GM23338 (cell line): ENCODE measurements around the gene SPAG16. TPM values are rescaled to one million over a fixed set of nuclear protein-coding genes. Genes with fewer than 3 reads are reported as not detected.
A peak's percentile ranks its signal among the peaks of the same experiment; 100 is the strongest.

ENCODE experiments used
- ATAC-seq: fragments of 200-7000 bp; cut with Tn5 transposase; 3 replicates; pipeline ENCODE4 v1.9.1; 2020
- DNase-seq: peaks from one replicate; pipeline ENCODE4 v3.0.0-alpha.2; 2015; ENCODE audit warnings: low spot score
- H2AFZ ChIP-seq: fragments of 200-600 bp; sonication (generic); 2 replicates; pipeline ENCODE4 v1.8.0; 2016; ENCODE audit warnings: antibody characterized with exemption, mild to moderate bottlenecking, moderate library complexity
- H3F3A ChIP-seq: fragments of 200-600 bp; sonication (generic); replicated peaks from 2 replicates; pipeline ENCODE4 v1.8.0; 2017; ENCODE audit warnings: antibody characterized with exemption, mixed run types, low read depth
- H3K27ac ChIP-seq: fragments of 200-600 bp; sonication (generic); 2 replicates; pipeline ENCODE4 v1.6.1; 2016; ENCODE audit warnings: low read depth
- H3K27me3 ChIP-seq: fragments of 200-600 bp; sonication (generic); 2 replicates; pipeline ENCODE4 v1.8.0; 2016; ENCODE audit warnings: mild to moderate bottlenecking, mixed run types, moderate library complexity; ENCODE audit not compliant: insufficient read depth
- H3K36me3 ChIP-seq: fragments of 200-600 bp; sonication (generic); 2 replicates; pipeline ENCODE4 v1.8.0; 2016; ENCODE audit warnings: mild to moderate bottlenecking; ENCODE audit not compliant: insufficient read depth
- H3K4me1 ChIP-seq: fragments of 200-600 bp; sonication (generic); 2 replicates; pipeline ENCODE4 v1.8.0; 2016; ENCODE audit warnings: mild to moderate bottlenecking, moderate library complexity; ENCODE audit not compliant: insufficient read depth
- H3K4me2 ChIP-seq: fragments of 200-600 bp; sonication (generic); 2 replicates; pipeline ENCODE4 v1.7.1; 2017; ENCODE audit warnings: mixed run types
- H3K4me3 ChIP-seq: fragments of 200-600 bp; sonication (generic); 2 replicates; pipeline ENCODE4 v1.6.1; 2016; ENCODE audit warnings: mixed run types
- H3K79me2 ChIP-seq: fragments of 200-600 bp; sonication (generic); replicated peaks from 2 replicates; pipeline ENCODE4 v1.8.0; 2017; ENCODE audit warnings: mild to moderate bottlenecking; ENCODE audit not compliant: insufficient read depth
- H3K9me2 ChIP-seq: fragments of 200-600 bp; sonication (generic); 2 replicates; pipeline ENCODE4 v1.8.0; 2017; ENCODE audit not compliant: insufficient read depth
- H4K20me1 ChIP-seq: fragments of 200-600 bp; sonication (generic); replicated peaks from 2 replicates; pipeline ENCODE4 v1.8.0; 2017; ENCODE audit warnings: mild to moderate bottlenecking; ENCODE audit not compliant: insufficient read depth
- H3K27ac Mint-ChIP-seq: 2 replicates; pipeline ENCODE4 v1.8.0; 2020; ENCODE audit warnings: inconsistent platforms, mild to moderate bottlenecking, moderate library complexity, mixed read lengths
- H3K27me3 Mint-ChIP-seq: 3 replicates; pipeline ENCODE4 v1.8.0; 2022; ENCODE audit warnings: low read depth, mild to moderate bottlenecking, moderate library complexity, mixed read lengths, inconsistent platforms; ENCODE audit not compliant: insufficient read depth, poor library complexity
- H3K36me3 Mint-ChIP-seq: 3 replicates; pipeline ENCODE4 v1.8.0; 2021; ENCODE audit warnings: low read depth, mild to moderate bottlenecking, inconsistent platforms, moderate library complexity, mixed read lengths
- H3K4me1 Mint-ChIP-seq: 3 replicates; pipeline ENCODE4 v1.8.0; 2020; ENCODE audit warnings: mild to moderate bottlenecking, inconsistent platforms, mixed read lengths
- H3K4me3 Mint-ChIP-seq: 3 replicates; pipeline ENCODE4 v1.8.0; 2021; ENCODE audit warnings: moderate library complexity, mild to moderate bottlenecking, inconsistent platforms, mixed read lengths
- H3K9me3 Mint-ChIP-seq: 3 replicates; pipeline ENCODE4 v1.8.0; 2020; ENCODE audit warnings: moderate library complexity, mild to moderate bottlenecking, inconsistent platforms, mixed read lengths
- CREB1 ChIP-seq: fragments of 250-450 bp; sonication (Bioruptor Pico); IDR thresholded peaks from 2 replicates; pipeline ENCODE4 v1.5.0; 2020; ENCODE audit warnings: low read depth, mild to moderate bottlenecking, moderate library complexity
- CTCF ChIP-seq, 2 experiments: fragments of 200-600 bp in 1 of 2; sonication (generic) in 1 of 2; conservative IDR thresholded peaks; 2 replicates each; pipeline versions ENCODE4 v1.5.1 to v1.6.1; 2016 to 2017; ENCODE audit warnings: antibody characterized with exemption in 2 of 2, low read depth in 2 of 2, mild to moderate bottlenecking in 2 of 2, moderate library complexity in 1 of 2
- ETS1 ChIP-seq: IDR thresholded peaks from 2 replicates; pipeline ENCODE4 v1.6.1; 2016; ENCODE audit warnings: antibody characterized with exemption
- EZH2 ChIP-seq: fragments of 200-600 bp; sonication (generic); IDR thresholded peaks from one replicate; pipeline ENCODE4 v1.8.0; 2017; ENCODE audit warnings: antibody characterized with exemption, mild to moderate bottlenecking, low read depth; ENCODE audit not compliant: unreplicated experiment
- EZH2phosphoT487 ChIP-seq: fragments of 200-600 bp; sonication (generic); IDR thresholded peaks from one replicate; pipeline ENCODE4 v1.8.1; 2018; ENCODE audit warnings: antibody characterized with exemption; ENCODE audit not compliant: unreplicated experiment
- NANOG ChIP-seq: IDR thresholded peaks from 2 replicates; pipeline ENCODE4 v1.6.1; 2016; ENCODE audit warnings: antibody characterized with exemption, borderline replicate concordance
- POLR2AphosphoS5 ChIP-seq: IDR thresholded peaks from 2 replicates; pipeline ENCODE4 v1.6.1; 2016; ENCODE audit warnings: antibody characterized with exemption, low read depth
- REST ChIP-seq: IDR thresholded peaks from one replicate; pipeline ENCODE4 v1.6.1; 2018; ENCODE audit warnings: antibody characterized with exemption; ENCODE audit not compliant: unreplicated experiment
- ZNF114 ChIP-seq: fragments of 250-450 bp; sonication (Bioruptor Pico); IDR thresholded peaks from 2 replicates; pipeline ENCODE4 v1.5.0; 2020; ENCODE audit warnings: mild to moderate bottlenecking, moderate library complexity
- ZNF462 ChIP-seq: fragments of 250-450 bp; sonication (Bioruptor Pico); IDR thresholded peaks from 2 replicates; pipeline ENCODE4 v1.5.0; 2020; ENCODE audit warnings: mild to moderate bottlenecking, moderate library complexity
- polyA plus RNA-seq: library from polyadenylated mRNA; unstranded; fragments of >200 nt; fragmentation: Nextera tagmentation; extraction: Ambion mirVana; gene quantifications from 2 replicates; pipeline ENCODE4 v1.2.1, GENCODE V29; 2016
- total RNA-seq: library from RNA; depleted of rRNA; stranded (reverse); fragments of >200 nt; shearing (Covaris generic); gene quantifications from 2 replicates; pipeline ENCODE4 v1.2.3, GENCODE V29; 2014

The SPAG16 gene
- total and polyA plus RNA-seq, 2 experiments from 2014 or later, result 19.7 to 47.8 TPM

- no peaks in the 10 kb centered on the region for H3K79me2 ChIP-seq
- no peaks in the 10 kb centered on the region for H3K36me3 ChIP-seq
- H3K27ac Mint-ChIP-seq, result no peak overlapping the region
- peaks cover 20% of the 10 kb centered on the region for H3K4me1 Mint-ChIP-seq
- no peak for TF ChIP-seq CTCF (conservative IDR thresholded peaks at IDR 0.05; ENCODE audit: low read depth in 2 of 2)
- TF ChIP-seq EZH2, result no peak
- no peak for TF ChIP-seq ZNF462
- TF ChIP-seq NANOG, result no peak
- TF ChIP-seq POLR2AphosphoS5, result no peak
- TF ChIP-seq EZH2phosphoT487, result no peak
- TF ChIP-seq ETS1, result no peak
- no peak for TF ChIP-seq ZNF114 (CRISPR knock-in tag)
- TF ChIP-seq CREB1 (CRISPR knock-in tag), result no peak
- no peak for TF ChIP-seq REST
- peak; percentile 82 for ATAC-seq
- H3F3A ChIP-seq, result no peaks in the 10 kb centered on the region
- H3K27me3 ChIP-seq, result no peaks in the 10 kb centered on the region
- no peaks in the 10 kb centered on the region for H4K20me1 ChIP-seq
- no peaks in the 10 kb centered on the region for H3K36me3 Mint-ChIP-seq
- no peak overlapping the region for H3K4me3 ChIP-seq
- H3K4me3 Mint-ChIP-seq, result no peak overlapping the region
- no peak for DNase-seq
- no peak overlapping the region; the same call in 1 of the 2 replicates for H3K4me2 ChIP-seq
- no peaks in the 10 kb centered on the region for H3K27me3 Mint-ChIP-seq
- no peak overlapping the region for H3K27ac ChIP-seq
- H3K9me2 ChIP-seq, result no peaks in the 10 kb centered on the region
- no peaks in the 10 kb centered on the region; the same call in 2 of the 3 replicates for H3K9me3 Mint-ChIP-seq
- H2AFZ ChIP-seq, result no peak overlapping the region
- peaks cover 9% of the 10 kb centered on the region; the same call in 1 of the 2 replicates for H3K4me1 ChIP-seq
Measured at GRCh38 chr2:214104219-214104618, 820.0 kb downstream of the SPAG16 start.
